Activated CD4-positive, CD25-positive, alpha-beta regulatory T cell treated with anti-CD3 and anti-CD28 coated beads, Interleukin-2, amount 50 U/mL, for 72 hours (primary cell): ENCODE data around the gene KLF13.
"Not testable (repeated sequence)": the region's sequence is repeated elsewhere in the genome, so short reads cannot be mapped to it uniquely, and the experiment has no call there.

Source experiments
- DNase-seq: peaks from one replicate; pipeline ENCODE4 v3.0.0; 2021

Gene KLF13

GRCh38 chr15:31347067-31347975, 20.7 kb downstream of the KLF13 start:
- DNase-seq, result peak; percentile 72

- no peak for DNase-seq
Observed at GRCh38 chr15:31347981-31348803, 21.6 kb downstream of the KLF13 start.

- DNase-seq, result no peak
Observed at GRCh38 chr15:31349233-31350141, 22.9 kb downstream of the KLF13 start.

GRCh38 chr15:31350771-31351170, 24.1 kb downstream of the KLF13 start:
- no peak for DNase-seq

- DNase-seq, result no peak
Observed at GRCh38 chr15:31352339-31352751, 25.7 kb downstream of the KLF13 start.

GRCh38 chr15:31352911-31353811, 26.5 kb downstream of the KLF13 start:
- no peak for DNase-seq

- no peak for DNase-seq
Observed at GRCh38 chr15:31353931-31354330, 27.3 kb downstream of the KLF13 start.

- not testable (repeated sequence) for DNase-seq
Observed at GRCh38 chr15:31356097-31356496, 29.5 kb downstream of the KLF13 start.

- DNase-seq, result no peak
Observed at GRCh38 chr15:31357148-31357547, 30.5 kb downstream of the KLF13 start.

GRCh38 chr15:31358163-31358562, 31.5 kb downstream of the KLF13 start:
- DNase-seq, result no peak

- no peak for DNase-seq
Observed at GRCh38 chr15:31358957-31359701, 32.5 kb downstream of the KLF13 start.

- DNase-seq, result no peak
Observed at GRCh38 chr15:31359702-31360111, 33.1 kb downstream of the KLF13 start.

- no peak for DNase-seq
Observed at GRCh38 chr15:31360158-31360561, 33.5 kb downstream of the KLF13 start.

- peak; percentile 59 for DNase-seq
Observed at GRCh38 chr15:31360843-31361763, 34.5 kb downstream of the KLF13 start.

- no peak for DNase-seq
Observed at GRCh38 chr15:31361764-31362515, 35.3 kb downstream of the KLF13 start.

GRCh38 chr15:31362886-31363285, 36.3 kb downstream of the KLF13 start:
- no peak for DNase-seq

GRCh38 chr15:31364301-31365031, 37.8 kb downstream of the KLF13 start:
- no peak for DNase-seq

- no peak for DNase-seq
Observed at GRCh38 chr15:31365032-31365654, 38.5 kb downstream of the KLF13 start.
